GM21619 (cell line): ENCODE data around the gene KRT31.
"Not testable (repeated sequence)": the region's sequence is repeated elsewhere in the genome, so short reads cannot be mapped to it uniquely, and the experiment has no call there.

ENCODE experiments used
- ATAC-seq: cut with Tn5 transposase; IDR thresholded peaks from one replicate; pipeline ENCODE4 v1.9.1; 2021; ENCODE audit not compliant: unreplicated experiment

The KRT31 gene

DNA sequence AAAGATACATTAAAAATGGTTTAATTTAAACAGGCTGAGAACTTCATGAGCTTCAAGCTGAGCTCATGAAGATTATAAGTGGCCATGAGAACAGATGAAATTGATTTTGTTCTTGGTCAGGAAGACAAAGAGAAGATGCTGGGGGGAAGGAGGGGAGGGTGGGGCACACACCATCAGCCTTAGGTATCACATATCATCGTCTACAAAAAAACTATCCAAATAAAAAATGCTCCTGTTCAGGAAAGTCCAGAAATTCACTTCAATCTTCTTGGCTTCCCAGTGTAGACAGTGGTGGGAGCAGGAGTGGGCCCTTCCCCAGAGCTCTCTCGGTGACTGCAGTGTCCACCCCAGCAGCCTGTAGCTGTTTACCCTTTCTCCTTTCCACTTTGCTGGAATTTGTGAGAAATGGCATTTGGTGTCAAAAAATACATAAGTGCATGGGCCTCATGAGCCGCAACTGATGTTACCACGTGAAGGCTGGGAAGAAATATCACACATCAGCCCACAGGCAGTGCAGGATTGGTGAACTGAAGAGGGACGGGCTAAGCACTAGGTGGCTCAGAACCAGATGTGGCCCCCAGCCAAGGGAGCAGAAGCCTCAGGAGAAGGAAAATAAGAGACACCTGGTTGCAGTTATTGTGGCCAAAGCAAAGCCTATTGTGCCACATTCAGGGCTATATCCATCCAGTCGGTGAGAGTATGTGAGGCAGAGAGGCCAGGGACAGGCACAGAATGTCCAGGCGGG, 20.9 kb upstream of the KRT31 start:
- no peak for ATAC-seq

DNA sequence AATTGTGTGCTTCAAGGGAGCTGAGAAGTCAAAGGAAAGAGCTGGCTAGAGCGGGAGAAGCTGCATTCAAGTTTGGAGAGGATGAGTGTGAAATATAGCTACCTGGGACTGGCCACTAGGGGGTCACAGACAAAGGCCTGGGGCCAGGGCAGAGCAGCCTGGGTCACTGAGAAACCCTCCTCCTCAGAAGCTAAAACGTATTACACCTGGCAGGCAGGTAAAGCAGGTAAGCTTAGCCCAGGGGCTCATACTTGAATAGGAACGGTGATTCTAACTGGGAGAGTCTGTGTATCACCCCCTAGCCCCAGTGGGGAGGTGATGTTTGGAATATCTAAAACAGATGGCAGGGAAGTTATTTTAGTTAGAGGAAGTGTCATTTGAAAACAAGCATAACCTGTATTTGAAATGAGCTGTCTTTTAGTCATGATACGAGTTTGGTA, 20.2 kb upstream of the KRT31 start:
- ATAC-seq = no peak

DNA sequence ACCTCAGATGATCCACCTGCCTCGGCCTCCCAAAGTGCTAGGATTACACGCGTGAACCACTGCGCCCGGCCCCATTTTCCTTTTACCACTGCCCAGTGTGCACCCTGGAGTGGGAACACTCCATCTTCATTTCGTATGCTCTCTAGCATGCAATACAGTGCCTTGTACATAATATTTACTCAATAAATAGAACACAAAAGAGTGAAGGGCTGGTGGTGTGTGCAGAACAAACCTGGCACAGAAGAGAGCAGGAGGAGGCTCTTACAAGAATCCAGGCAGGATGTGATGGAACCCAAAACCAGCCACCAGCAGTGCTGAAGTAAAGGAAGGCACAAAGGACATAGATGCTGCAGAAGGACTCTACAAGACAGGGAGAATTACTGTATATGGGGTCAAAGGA, 19.7 kb upstream of the KRT31 start:
- no peak for ATAC-seq

DNA sequence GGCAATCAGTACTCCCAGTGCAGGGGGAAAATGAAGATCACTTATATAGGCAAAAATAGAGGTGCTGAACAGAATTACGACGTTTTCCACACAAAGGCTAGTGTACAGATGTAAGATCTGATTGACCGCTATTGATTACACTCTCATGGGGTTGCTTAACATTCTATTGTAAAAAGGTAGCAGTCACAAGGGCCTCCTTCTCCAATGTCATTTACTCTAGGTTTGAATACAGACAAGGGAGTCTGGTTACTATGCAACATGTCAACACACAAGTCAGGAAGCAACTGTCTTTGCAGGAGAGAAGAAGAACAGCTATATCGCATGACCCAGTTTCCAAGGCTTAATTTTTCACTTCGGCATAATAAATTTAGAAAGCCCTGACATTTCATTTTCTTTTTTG, 19.1 kb upstream of the KRT31 start:
- ATAC-seq = no peak

DNA sequence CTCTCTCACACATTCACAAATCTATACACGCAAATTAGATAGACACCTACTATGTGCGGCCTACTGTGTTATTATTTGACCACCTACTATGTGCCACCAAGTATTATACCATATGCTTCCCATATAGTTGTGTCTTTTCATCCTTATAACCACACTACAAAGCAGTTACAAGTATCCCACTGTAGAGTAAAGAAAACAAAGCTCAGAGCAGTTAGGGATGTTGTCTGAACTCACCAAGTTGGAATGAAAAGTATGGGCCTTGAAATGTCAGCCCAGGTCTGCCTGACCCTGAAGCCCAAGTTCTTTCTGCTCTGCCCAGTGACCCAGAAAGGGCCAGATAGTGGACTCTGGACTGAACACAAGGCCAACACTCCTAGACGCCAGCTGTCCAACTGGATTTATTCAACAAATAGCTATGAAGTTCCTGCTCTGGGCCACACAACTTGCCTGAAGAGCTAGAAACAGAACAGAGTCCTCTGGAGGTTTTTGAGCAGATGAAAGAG, 18.5 kb upstream of the KRT31 start:
- ATAC-seq = no peak

DNA sequence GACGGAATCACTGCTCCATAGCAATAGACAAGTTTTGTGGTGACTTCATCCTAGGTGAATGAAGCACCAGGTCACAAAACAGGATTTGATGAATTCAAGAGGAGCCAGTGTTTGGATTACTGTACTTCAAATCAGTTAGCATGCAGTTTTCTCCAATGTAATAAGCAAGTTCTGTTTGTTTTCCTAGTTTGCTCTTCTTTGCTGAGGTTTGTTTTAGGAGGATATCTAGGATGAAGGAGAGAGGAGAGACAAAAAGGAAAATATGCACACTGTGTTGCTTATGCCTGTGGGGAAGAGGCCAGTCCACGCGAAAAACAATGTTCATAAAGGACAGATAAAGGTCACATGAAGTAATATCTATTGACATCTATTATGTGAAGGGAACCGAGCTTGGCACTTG, 18.0 kb upstream of the KRT31 start:
- no peak for ATAC-seq

DNA sequence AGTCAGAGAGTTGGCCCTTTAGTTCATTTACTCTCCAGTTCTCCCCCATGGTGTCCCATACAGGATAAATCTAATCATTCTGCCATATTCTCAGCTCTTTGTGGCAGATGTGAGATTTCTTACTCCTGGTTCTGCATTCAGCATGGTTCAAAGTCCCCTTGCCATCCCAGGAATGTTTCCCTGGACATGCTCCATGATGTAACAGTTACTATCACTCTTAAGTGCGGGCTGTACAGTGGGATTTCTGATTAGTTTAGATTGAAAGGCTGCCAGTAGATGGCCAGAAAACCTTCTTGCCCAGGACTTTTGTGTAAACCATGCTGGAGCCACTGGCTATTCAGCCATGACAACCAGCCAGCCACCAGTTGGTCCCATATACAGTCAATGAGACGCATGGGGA, 16.6 kb upstream of the KRT31 start:
- ATAC-seq = no peak

DNA sequence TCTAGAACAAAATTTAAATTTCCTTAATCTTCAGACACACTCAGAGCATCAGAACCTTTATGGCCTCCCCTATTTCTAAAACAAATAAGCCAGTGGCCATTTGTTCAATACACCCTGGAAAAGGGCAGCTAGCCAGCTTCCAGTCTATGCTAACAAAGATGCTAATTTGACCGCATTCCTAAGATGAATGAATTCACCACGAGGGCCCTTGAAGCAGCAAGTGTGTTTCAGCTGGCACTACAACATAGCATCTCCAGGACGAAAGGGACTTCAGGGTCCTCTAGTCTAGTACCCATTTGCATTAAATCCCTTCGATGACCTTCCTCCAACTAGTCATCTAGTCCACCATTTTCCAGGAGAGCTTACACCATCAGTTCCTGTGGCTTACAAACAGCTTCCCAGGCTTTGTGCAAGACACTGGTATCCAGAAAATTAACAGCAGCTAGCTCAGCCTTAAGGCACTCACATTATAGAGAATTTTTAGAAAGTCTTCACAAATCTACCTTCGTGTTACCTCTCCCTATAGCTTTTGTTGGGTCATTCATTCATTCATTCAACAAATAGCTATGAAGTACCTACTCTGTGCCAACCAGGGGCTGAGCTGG, 16.0 kb upstream of the KRT31 start:
- no peak for ATAC-seq

DNA sequence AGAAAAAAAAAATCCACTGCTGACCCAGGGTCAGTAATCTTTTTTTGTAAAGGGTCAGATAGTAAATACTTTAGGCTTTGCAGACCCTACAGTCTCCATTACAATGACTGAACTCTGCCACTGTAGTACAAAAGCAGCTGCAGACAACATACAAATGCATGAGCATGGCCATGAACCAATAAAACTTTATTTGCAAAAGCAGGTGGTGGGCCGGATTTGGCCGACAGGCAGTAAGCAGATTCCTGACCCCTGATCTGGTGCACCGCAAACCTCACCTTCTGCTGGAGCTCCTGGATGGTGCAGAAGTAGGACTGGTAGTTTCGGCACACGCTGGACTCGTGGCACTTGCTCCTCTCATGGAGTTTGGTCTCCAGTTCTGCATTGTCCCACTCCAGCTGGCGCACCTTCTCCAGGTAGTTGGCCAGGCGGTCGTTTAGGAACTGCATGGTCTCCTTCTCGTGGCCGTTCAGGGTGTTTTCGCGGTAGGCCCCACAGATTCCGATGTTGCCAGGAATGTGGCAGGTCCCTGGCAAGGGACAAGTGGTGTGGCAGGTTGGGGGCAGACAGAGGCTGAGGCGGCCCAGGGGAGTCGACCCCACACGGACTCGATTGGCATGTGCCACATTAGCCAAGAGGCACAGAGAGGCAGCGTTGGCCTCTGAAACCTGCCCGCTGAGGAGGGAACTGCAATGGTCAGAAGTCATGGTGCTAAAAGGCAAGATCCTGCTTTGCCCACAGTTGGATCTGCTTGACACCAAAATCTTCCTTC, 13.8 kb upstream of the KRT31 start:
- ATAC-seq = no peak

DNA sequence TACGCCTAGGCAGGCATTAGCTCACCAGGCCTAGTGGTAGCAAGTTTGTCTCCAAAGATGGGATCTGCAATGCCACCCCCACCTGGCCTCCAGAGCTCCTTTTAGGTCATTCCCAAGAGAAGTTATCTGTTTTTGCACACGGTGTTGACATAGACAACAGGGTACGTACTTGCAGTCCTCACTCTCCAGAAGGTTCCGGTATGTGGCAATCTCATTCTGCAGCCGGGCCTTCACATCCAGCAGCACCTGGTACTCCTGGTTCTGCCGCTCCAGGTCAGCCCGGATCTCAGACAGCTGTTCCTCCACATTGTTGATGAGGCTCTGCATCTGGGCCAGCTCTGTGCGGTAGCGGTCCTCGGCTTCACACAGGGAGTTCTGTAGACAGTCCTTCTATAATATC, 9.8 kb upstream of the KRT31 start:
- ATAC-seq = no peak

DNA sequence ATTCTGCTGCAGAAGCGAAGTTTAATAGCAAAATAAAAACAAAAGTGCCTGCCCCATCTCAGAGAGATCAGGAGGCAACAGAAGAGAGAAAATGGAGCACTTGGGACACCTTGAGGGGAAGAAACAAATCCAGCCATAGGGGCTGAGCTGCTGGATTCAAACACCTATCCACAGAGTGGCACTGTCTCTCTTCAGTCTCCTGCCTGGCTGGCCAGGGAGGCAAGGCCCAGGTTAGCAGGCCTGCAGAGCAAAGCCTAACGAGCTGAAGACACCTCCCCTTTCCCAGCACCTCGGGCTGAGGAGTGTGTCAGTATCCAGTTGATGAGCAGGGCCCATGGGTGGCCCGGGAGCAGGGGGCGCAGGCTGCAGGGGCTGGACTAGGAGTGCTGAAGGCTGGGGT, 8.8 kb upstream of the KRT31 start:
- ATAC-seq = no peak

DNA sequence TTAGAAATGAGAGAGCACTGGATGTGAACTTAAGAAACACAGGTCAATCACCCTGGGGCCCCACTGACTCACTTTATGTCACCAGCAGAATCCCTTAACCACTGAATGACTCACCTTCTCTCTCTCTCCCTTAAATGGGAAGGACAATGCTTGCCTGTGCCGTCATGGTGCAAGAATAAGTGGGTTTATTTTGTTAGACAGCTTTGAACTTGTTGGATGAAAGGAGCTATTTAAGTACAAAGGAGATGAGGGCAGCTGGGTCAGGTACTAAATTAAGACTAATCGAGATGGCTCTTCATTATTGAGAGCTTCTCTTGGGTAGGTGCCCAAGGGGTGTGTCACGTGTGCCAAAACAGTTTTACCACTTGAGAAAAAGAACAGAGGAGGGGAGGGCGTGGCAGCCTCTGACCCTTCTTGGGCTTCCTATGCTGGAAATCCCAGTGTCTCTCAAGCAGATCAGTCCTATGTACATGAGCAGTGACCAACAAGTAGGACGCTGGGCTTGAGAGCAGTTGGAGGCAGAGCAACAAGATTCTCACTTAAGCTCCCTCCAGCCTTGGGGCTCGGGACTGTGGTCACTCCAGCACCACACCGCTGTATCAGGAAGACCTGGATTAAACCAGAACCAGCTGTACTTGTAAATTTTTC, 6.7 kb upstream of the KRT31 start:
- ATAC-seq = no peak

DNA sequence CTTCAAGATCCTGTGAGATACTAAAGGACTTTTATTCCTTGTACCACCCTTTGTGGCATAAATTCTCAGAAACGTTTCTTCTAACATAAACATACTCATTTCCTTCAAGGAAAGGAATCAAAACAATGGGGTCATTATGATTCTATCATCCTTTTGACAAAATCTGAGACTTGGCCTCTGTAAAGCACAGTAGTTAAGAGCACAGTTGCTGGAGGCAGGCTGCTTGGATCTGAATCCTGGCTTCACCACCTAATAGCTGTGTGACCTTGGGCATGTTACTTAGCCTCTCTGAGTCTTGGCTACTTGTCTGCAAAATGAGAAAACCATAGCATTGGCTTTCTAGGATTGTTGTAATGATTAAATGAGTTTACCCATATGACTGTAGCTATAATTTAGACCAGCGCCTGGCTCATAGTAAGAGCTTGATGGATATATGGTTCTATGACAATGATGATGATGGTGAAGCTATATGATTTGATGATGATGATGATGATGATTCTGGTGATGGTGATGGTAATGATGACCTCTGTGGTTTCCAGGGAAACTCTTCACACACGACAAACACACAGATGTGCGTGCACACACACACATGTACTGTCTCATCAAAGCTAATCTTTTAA, 6.1 kb upstream of the KRT31 start:
- no peak for ATAC-seq

DNA sequence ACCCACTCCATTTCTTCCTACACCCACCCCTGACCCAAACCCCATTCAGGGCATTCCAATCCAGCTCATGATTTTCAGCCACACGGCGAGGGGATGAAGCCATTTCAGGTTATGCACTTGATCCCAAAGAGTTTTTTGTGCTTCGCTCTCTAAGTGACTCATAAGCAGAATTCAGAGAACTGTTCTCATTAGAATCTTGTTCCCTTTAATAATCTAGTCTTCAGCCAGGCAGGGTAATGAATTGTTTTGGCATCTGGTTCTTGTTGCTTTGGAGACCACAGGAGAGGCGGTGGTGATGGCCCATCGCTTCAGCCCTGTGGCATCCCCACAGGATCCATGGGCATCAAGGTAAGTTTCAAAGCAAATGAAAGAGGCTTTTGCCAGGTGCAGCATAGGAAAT, 4.8 kb upstream of the KRT31 start:
- no peak for ATAC-seq

DNA sequence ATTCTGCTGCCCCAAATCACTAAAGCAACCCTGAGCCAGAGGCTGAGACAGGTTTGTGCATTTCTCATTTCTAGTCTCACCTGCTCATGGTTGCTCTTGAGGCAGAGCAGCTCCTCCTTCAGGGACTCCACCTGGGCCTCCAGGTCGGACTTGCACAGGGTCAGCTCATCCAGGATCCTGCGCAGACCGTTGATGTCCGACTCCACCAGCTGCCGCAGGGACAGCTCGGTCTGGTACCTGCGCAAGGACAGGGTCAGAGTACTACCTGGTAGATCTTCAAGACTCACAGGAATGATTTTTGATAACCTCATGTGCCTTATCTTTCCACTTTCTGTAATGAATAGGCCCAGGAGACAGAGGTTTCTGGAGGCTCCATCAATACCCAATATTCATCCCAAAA, 1.1 kb downstream of the KRT31 start:
- no peak for ATAC-seq

DNA sequence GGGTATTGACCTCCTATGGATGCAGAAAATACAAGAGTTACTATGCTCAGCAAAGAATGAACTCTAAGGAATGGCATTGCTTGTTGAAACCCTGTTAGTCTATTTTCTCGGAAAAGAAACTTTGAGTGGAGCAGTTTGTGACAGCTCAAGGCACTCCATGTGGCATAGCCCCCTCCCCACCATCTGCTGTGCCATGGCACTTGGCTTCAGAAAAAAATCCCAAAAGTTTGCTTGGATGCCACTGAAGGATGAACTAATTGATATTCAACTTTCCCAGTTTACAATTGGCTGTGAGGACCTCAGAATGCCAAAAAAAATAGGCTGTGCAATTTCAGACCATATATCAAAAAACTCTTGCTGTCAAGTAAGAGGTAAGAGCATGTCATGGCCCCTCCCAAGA, 1.8 kb downstream of the KRT31 start:
- no peak for ATAC-seq

DNA sequence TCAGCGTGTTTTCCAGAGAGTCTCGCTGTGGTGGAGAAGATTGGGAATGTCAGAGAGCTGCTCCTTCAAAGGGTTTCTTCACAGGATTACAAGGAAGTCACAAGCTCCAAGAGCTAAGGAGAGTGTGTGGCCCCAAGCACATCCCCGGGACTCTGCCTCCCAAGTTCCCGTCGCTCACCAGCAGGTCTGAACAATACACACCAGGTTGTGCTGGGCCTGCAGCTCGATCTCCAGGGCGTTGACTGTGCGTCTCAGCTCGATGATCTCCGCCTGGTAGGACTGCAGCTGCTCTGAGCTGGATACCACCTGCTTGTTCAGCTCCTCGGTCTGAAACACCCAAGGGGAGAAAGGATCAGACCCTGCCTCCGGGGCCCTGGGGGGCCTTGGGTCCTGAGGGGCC, 2.4 kb downstream of the KRT31 start:
- ATAC-seq = not testable (repeated sequence)

DNA sequence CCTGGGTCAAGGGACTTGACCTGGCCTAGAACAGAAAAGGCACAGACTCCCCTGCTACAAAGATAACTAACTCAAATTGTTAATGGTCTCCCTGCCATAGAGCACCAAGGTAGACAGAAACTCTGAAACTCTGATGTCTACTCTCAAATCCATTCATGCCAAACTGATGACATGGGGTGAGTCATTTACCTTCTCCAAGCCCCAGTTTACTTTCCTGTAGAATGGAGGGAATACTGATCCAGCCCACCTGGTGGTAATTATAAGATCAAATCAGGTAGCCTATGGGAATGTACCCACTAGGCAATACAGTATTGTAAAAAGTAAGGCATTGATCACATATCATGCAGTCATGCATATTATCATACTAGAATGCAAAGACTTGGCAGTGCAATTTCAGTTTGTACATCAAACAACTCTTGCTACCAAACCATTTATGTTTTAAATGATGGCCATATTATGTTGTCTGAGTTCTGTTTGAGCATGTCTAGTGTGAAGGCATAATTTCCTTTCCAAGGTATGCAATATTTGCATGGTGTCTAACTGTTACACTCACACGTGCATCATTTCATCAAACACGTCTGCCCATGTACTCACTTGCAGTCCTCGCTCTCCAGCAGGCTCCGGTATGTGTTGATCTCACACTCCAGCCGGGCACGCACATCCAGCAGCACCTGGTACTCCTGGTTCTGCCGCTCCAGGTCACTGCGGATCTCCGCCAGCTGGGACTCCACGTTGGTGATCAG, 3.0 kb downstream of the KRT31 start:
- ATAC-seq = no peak

DNA sequence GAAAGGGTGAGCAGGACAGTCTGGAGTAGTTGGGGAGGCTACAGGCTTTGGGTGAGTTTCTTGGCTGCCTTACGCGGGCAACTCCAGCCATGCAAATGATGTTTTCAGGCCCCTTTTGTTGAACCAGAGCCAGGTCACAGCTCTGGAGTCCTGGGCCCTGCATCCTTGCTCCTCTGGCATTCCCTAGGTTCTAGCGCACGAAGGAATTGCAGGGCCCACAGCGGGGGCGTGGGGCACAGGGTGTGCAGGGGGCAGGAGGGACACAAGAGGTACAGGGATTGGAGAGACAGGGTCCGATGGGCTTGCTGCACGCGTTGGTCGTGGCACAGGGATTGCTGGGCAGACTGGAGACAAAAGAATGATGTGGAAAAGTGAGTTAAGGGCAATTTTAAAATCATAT, 3.6 kb downstream of the KRT31 start:
- ATAC-seq = no peak

DNA sequence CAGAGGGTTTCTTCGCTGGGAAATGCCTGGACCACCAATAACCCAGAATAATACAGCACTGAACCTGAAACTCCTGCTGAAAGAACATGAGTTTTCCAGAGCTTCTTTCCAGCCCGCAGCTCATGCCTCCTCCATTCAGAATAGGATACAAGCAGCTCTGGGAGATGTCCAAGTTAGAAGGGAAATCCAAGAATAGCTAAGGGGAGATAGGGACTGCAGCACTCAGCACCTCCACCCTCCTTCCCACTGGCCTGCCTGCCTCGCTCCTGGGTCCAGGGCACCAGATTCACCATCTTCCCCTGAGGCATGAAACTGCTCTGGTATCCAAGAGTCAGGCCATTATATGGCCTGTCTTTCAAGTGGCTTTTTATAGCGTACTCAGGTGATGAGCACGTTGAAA, 4.1 kb downstream of the KRT31 start:
- ATAC-seq = no peak
